HL-60 (cell line): ENCODE measurements around the gene ZNF580.

Experiments used
- CTCF ChIP-seq: IDR thresholded peaks from one replicate; pipeline ENCODE4 v1.5.1; 2011; ENCODE audit warnings: low read length, control low read depth, inconsistent platforms; ENCODE audit not compliant: insufficient read depth
- GABPA ChIP-seq: IDR thresholded peaks from 2 replicates; pipeline ENCODE4 v1.6.1; 2012; ENCODE audit warnings: low read depth
- POLR2AphosphoS5 ChIP-seq: IDR thresholded peaks from 2 replicates; pipeline ENCODE4 v1.6.1; 2012; ENCODE audit warnings: low read depth
- REST ChIP-seq: IDR thresholded peaks from 2 replicates; pipeline ENCODE4 v1.6.1; 2012; ENCODE audit warnings: low read depth; ENCODE audit not compliant: insufficient replicate concordance

GRCh38 chr19:55625004-55625326 is 15.8 kb upstream of the ZNF580 start:
- TF ChIP-seq CTCF (no peak), GABPA (no peak), POLR2AphosphoS5 (no peak), REST (no peak)
